Astrocyte (in vitro differentiated cells and primary cell): ENCODE measurements around the gene KHNYN. TPM values are rescaled to one million over a fixed set of nuclear protein-coding genes. Genes with fewer than 3 reads are reported as not detected.
"Not testable (repeated sequence)": the region's sequence is repeated elsewhere in the genome, so short reads cannot be mapped to it uniquely, and the experiment has no call there.

Experiments
- DNase-seq: peaks from one replicate; pipeline ENCODE4 v3.0.0-alpha.2; 2010; ENCODE audit warnings: low read depth
- FAIRE-seq: peaks from 2 replicates; lab custom pipeline; 2011; peaks lifted over from hg19 to GRCh38; lab: Jason Lieb, UNC
- H2AFZ ChIP-seq: 2 replicates; pipeline ENCODE4 v1.6.0; 2012; ENCODE audit warnings: low read depth, low read length, inconsistent platforms
- H3K27ac ChIP-seq: 2 replicates; pipeline ENCODE4 v1.5.1; 2011; ENCODE audit warnings: low read depth, low read length, inconsistent platforms
- H3K27me3 ChIP-seq: 2 replicates; pipeline ENCODE4 v1.6.0; 2011; ENCODE audit warnings: low read length, inconsistent platforms; ENCODE audit not compliant: insufficient read depth
- H3K36me3 ChIP-seq: 2 replicates; pipeline ENCODE4 v1.5.1; 2011; ENCODE audit warnings: low read length, inconsistent platforms; ENCODE audit not compliant: insufficient read depth
- H3K4me1 ChIP-seq: 2 replicates; pipeline ENCODE4 v1.5.1; 2011; ENCODE audit warnings: low read length, inconsistent platforms; ENCODE audit not compliant: insufficient read depth
- H3K4me2 ChIP-seq: 2 replicates; pipeline ENCODE4 v1.6.0; 2012; ENCODE audit warnings: low read length, inconsistent platforms
- H3K4me3 ChIP-seq: 2 replicates; pipeline ENCODE4 v1.5.1; 2011; ENCODE audit warnings: low read depth, mild to moderate bottlenecking, low read length, inconsistent platforms; ENCODE audit not compliant: insufficient read depth
- H3K79me2 ChIP-seq: 2 replicates; pipeline ENCODE4 v1.6.0; 2012; ENCODE audit warnings: mild to moderate bottlenecking, low read length, inconsistent platforms; ENCODE audit not compliant: insufficient read depth
- H3K9ac ChIP-seq: 2 replicates; pipeline ENCODE4 v1.6.0; 2012; ENCODE audit warnings: mild to moderate bottlenecking, low read length, inconsistent platforms
- H3K9me3 ChIP-seq: 2 replicates; pipeline ENCODE4 v1.5.1; 2012; ENCODE audit warnings: low read depth, mild to moderate bottlenecking, low read length, inconsistent platforms; ENCODE audit not compliant: insufficient read depth
- H4K20me1 ChIP-seq: 2 replicates; pipeline ENCODE4 v1.6.0; 2012; ENCODE audit warnings: low read length, inconsistent platforms; ENCODE audit not compliant: insufficient read depth
- H3K27ac Mint-ChIP-seq: one replicate; pipeline ENCODE4 v1.8.0; 2021; ENCODE audit warnings: mild to moderate bottlenecking, mixed read lengths; ENCODE audit not compliant: unreplicated experiment
- H3K27me3 Mint-ChIP-seq: one replicate; pipeline ENCODE4 v1.8.0; 2021; ENCODE audit warnings: low read depth, mixed read lengths; ENCODE audit not compliant: unreplicated experiment
- H3K36me3 Mint-ChIP-seq: one replicate; pipeline ENCODE4 v1.8.0; 2021; ENCODE audit warnings: low read depth, mixed read lengths; ENCODE audit not compliant: unreplicated experiment
- H3K4me1 Mint-ChIP-seq: one replicate; pipeline ENCODE4 v1.8.0; 2021; ENCODE audit warnings: low read depth, mixed read lengths; ENCODE audit not compliant: unreplicated experiment
- H3K4me3 Mint-ChIP-seq: one replicate; pipeline ENCODE4 v1.8.0; 2021; ENCODE audit warnings: mild to moderate bottlenecking, moderate library complexity, mixed read lengths; ENCODE audit not compliant: unreplicated experiment
- H3K9me3 Mint-ChIP-seq: one replicate; pipeline ENCODE4 v1.8.0; 2021; ENCODE audit warnings: mild to moderate bottlenecking, mixed read lengths; ENCODE audit not compliant: unreplicated experiment
- CTCF ChIP-seq: IDR thresholded peaks from 2 replicates; pipeline ENCODE4 v1.5.1; 2011; ENCODE audit warnings: low read depth, mild to moderate bottlenecking, inconsistent platforms, low read length, moderate library complexity; ENCODE audit not compliant: insufficient read depth
- EZH2 ChIP-seq: IDR thresholded peaks from 2 replicates; pipeline ENCODE4 v1.6.1; 2012; ENCODE audit warnings: mild to moderate bottlenecking, low read length, inconsistent platforms; ENCODE audit not compliant: insufficient read depth
- total RNA-seq: library from RNA; stranded (reverse); gene quantifications from 2 replicates; pipeline ENCODE4 v1.2.1, GENCODE V29; 2021

KHNYN gene
- total RNA-seq, 1 donor from 2014 or later, result 45.5 TPM

- no peak overlapping the region for H3K27ac Mint-ChIP-seq
- Histone ChIP-seq H3K79me2 (no peaks in the 10 kb centered on the region), H3K36me3 (no peaks in the 10 kb centered on the region), H3K4me3 (no peak overlapping the region), H3K27ac (no peak overlapping the region), H3K27me3 (no peaks in the 10 kb centered on the region), H3K9ac (no peak overlapping the region), H3K4me1 (no peaks in the 10 kb centered on the region), H2AFZ (no peak overlapping the region), H3K9me3 (no peaks in the 10 kb centered on the region), H3K4me2 (no peak overlapping the region), H4K20me1 (no peaks in the 10 kb centered on the region)
- H3K4me3 Mint-ChIP-seq, result no peak overlapping the region
- peaks cover 14% of the 10 kb centered on the region for H3K36me3 Mint-ChIP-seq
- peaks cover 4% of the 10 kb centered on the region for H3K9me3 Mint-ChIP-seq
- H3K27me3 Mint-ChIP-seq, result no peaks in the 10 kb centered on the region
- no peaks in the 10 kb centered on the region for H3K4me1 Mint-ChIP-seq
- TF ChIP-seq CTCF (no peak), EZH2 (no peak)
- no peak for DNase-seq
- FAIRE-seq, result no peak
Measured at GRCh38 chr14:24463884-24464785, 34.4 kb downstream of the KHNYN start.

DNA sequence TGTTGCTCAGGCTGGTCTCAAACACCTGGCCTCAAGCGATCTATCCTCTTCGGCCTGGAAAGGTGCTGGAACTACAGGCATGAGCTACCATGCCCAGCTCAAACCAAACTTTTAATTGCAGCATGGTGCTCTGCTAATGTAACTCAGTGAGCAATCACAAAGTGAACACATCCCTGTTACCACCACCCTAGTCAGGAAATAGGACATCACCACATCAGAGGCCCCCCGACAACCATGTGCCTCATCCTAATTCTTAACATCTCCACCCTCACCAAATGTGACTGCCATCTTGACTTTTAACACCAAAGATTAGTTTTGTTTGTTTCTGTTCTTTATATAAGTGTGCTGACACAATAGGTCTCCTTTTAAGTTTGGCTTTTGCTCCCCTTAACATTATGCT, 35.6 kb downstream of the KHNYN start:
- H3K4me3 Mint-ChIP-seq, result no peak overlapping the region
- H3K27ac Mint-ChIP-seq, result no peak overlapping the region
- no peaks in the 10 kb centered on the region for H3K27me3 Mint-ChIP-seq
- H3K9me3 Mint-ChIP-seq, result peaks cover 5% of the 10 kb centered on the region
- Histone ChIP-seq H3K4me1 (no peaks in the 10 kb centered on the region), H3K4me3 (no peak overlapping the region), H3K36me3 (no peaks in the 10 kb centered on the region), H3K79me2 (no peaks in the 10 kb centered on the region), H3K4me2 (no peak overlapping the region), H2AFZ (no peak overlapping the region), H4K20me1 (no peaks in the 10 kb centered on the region), H3K9me3 (no peaks in the 10 kb centered on the region), H3K27me3 (no peaks in the 10 kb centered on the region), H3K27ac (no peak overlapping the region), H3K9ac (no peak overlapping the region)
- DNase-seq (no peak), FAIRE-seq (no peak)
- peaks cover 10% of the 10 kb centered on the region for H3K36me3 Mint-ChIP-seq
- TF ChIP-seq EZH2 (no peak), CTCF (no peak)
- no peaks in the 10 kb centered on the region for H3K4me1 Mint-ChIP-seq

DNA sequence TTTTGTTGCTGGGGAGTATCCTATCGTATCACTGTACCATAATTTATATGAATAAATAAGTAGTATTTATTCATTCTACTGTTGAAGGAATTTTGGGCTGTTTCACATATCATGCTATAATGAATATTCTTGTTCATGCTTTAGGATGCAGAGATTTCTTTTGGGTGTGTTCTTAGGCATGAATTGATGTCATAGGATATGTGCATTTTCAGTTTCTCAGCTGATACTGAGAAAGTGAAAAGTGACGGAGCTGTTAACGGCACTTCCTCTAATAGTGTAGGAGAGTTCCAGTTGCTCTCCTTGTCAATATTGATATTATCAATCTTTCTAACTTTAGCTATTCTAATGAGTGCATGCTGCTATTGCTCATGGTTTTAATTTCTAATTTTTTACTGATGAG, 36.1 kb downstream of the KHNYN start:
- TF ChIP-seq EZH2, result no peak
- Mint-ChIP-seq H3K9me3 (peaks cover 7% of the 10 kb centered on the region), H3K4me3 (no peak overlapping the region), H3K27ac (no peak overlapping the region), H3K36me3 (peaks cover 7% of the 10 kb centered on the region), H3K4me1 (no peaks in the 10 kb centered on the region), H3K27me3 (no peaks in the 10 kb centered on the region)
- Histone ChIP-seq H3K79me2 (no peaks in the 10 kb centered on the region), H3K9ac (no peak overlapping the region), H3K36me3 (no peaks in the 10 kb centered on the region), H3K4me2 (no peak overlapping the region), H3K4me1 (no peaks in the 10 kb centered on the region), H3K27ac (no peak overlapping the region), H3K4me3 (no peak overlapping the region), H2AFZ (no peak overlapping the region), H4K20me1 (no peaks in the 10 kb centered on the region), H3K27me3 (no peaks in the 10 kb centered on the region), H3K9me3 (no peaks in the 10 kb centered on the region)
- no peak for DNase-seq
- no peak for FAIRE-seq

DNA sequence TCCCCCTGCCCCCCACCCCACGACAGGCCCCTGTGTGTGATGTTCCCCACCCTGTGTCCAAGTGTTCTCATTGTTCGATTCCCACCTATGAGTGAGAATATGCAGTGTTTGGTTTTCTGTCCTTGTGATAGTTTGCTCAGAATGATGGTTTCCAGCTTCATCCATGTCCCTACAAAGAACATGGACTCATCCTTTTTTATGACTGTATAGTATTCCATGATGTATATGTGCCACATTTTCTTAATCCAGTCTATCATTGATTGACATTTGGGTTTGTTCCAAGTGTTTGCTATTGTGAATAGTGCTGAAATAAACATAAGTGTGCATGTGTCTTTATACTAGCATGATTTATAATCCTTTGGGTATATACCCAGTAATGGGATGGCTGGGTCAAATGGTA, 40.7 kb downstream of the KHNYN start:
- H3K4me1 ChIP-seq, H3K27ac Mint-ChIP-seq, H3K4me3 Mint-ChIP-seq, H3K79me2 ChIP-seq, H3K4me2 ChIP-seq, H3K9me3 Mint-ChIP-seq, H4K20me1 ChIP-seq, H3K4me3 ChIP-seq, H3K36me3 ChIP-seq, H3K4me1 Mint-ChIP-seq, DNase-seq, H3K36me3 Mint-ChIP-seq, H3K27me3 Mint-ChIP-seq, H2AFZ ChIP-seq, FAIRE-seq, H3K9me3 ChIP-seq, H3K27me3 ChIP-seq, H3K9ac ChIP-seq, H3K27ac ChIP-seq: not testable (repeated sequence)
